Endothelial cell of umbilical vein (primary cell): ENCODE measurements around the gene EYS. TPM values are rescaled to one million over a fixed set of nuclear protein-coding genes. Genes with fewer than 3 reads are reported as not detected.

Experiments
- BruUV-seq: library from RNA; stranded (reverse); fragments of 400-500 nt; replicated peaks from 2 replicates; lab custom pipeline; 2021; lab: Mats Ljungman, UMichigan
- CTCF ChIA-PET: fragments of 300-600, 350-600 bp; sonication (Branson Sonifier 250); formaldehyde crosslinking; loops from one replicate; lab custom pipeline; 2021; ENCODE audit warnings: antibody characterized with exemption, inconsistent platforms; lab: Charles Lee
- POLR2A ChIA-PET: fragments of 300-600, 350-600 bp; sonication (Branson Sonifier 250); formaldehyde crosslinking; loops from one replicate; lab custom pipeline; 2021; ENCODE audit warnings: antibody characterized with exemption, inconsistent platforms; lab: Charles Lee
- DNase-seq: peaks from one replicate; pipeline ENCODE4 v3.0.0-alpha.2; 2011; ENCODE audit warnings: low read depth, low spot score
- FAIRE-seq: peaks from 2 replicates; lab custom pipeline; 2011; peaks lifted over from hg19 to GRCh38; lab: Jason Lieb, UNC
- H2AFZ ChIP-seq: 2 replicates; pipeline ENCODE4 v1.6.0; 2012; ENCODE audit warnings: low read depth, low read length, control low read depth, inconsistent platforms
- H3K27ac ChIP-seq: 2 replicates; pipeline ENCODE4 v1.5.1; 2011; ENCODE audit warnings: low read depth, mild to moderate bottlenecking, control low read depth, low read length, moderate library complexity; ENCODE audit not compliant: insufficient read depth
- H3K27me3 ChIP-seq, 2 experiments: 2 replicates each; pipeline versions ENCODE4 v1.6.0 to v1.6.1; 2011; ENCODE audit warnings: low read length in 2 of 2, mixed read lengths in 1 of 2; ENCODE audit not compliant: control insufficient read depth in 2 of 2, insufficient read depth in 2 of 2
- H3K36me3 ChIP-seq, 2 experiments: 2 replicates in 1 of 2; 3 replicates in 1 of 2; pipeline ENCODE4 v1.5.1; 2011; ENCODE audit warnings: low read length in 2 of 2, mild to moderate bottlenecking in 1 of 2, moderate library complexity in 1 of 2; ENCODE audit not compliant: control insufficient read depth in 2 of 2, insufficient read depth in 2 of 2; ENCODE audit errors: extremely low read depth in 1 of 2
- H3K4me1 ChIP-seq: 3 replicates; pipeline ENCODE4 v1.5.1; 2011; ENCODE audit warnings: mild to moderate bottlenecking, low read length; ENCODE audit not compliant: control insufficient read depth, insufficient read depth; ENCODE audit errors: extremely low read depth
- H3K4me2 ChIP-seq: 2 replicates; pipeline ENCODE4 v1.6.1; 2011; ENCODE audit warnings: low read length, control low read depth, mixed read lengths; ENCODE audit not compliant: insufficient read depth
- H3K4me3 ChIP-seq, 3 experiments: fragments of 200-600 bp in 1 of 3; sonication (generic), shearing (Covaris generic) in 1 of 3; replicated peaks in 1 of 3; 2 replicates each; pipeline ENCODE4 v1.5.1; 2011 to 2016; ENCODE audit warnings: control low read depth in 3 of 3, low read length in 3 of 3, mild to moderate bottlenecking in 2 of 3, inconsistent platforms in 1 of 3, low read depth in 1 of 3, moderate library complexity in 1 of 3; ENCODE audit not compliant: insufficient read depth in 1 of 3
- H3K79me2 ChIP-seq: 2 replicates; pipeline ENCODE4 v1.6.0; 2012; ENCODE audit warnings: low read length, inconsistent platforms; ENCODE audit not compliant: control insufficient read depth, insufficient read depth
- H3K9ac ChIP-seq: replicated peaks from 2 replicates; pipeline ENCODE3; 2011; ENCODE audit warnings: low read length, control low read depth; ENCODE audit not compliant: insufficient read depth; ENCODE audit errors: extremely low read depth
- H3K9me1 ChIP-seq: replicated peaks from 3 replicates; pipeline ENCODE4 v1.6.0; 2011; ENCODE audit warnings: mild to moderate bottlenecking, low read length; ENCODE audit not compliant: control insufficient read depth, insufficient read depth; ENCODE audit errors: extremely low read depth
- H3K9me3 ChIP-seq: replicated peaks from 2 replicates; pipeline ENCODE4 v1.5.1; 2012; ENCODE audit warnings: low read length, inconsistent platforms; ENCODE audit not compliant: control insufficient read depth, insufficient read depth
- H4K20me1 ChIP-seq: replicated peaks from 2 replicates; pipeline ENCODE3; 2011; ENCODE audit warnings: mild to moderate bottlenecking, low read length; ENCODE audit not compliant: control insufficient read depth, insufficient read depth; ENCODE audit errors: extremely low read depth
- EZH2 ChIP-seq: IDR thresholded peaks from 2 replicates; pipeline ENCODE4 v1.6.1; 2012; ENCODE audit warnings: borderline replicate concordance, low read depth, mild to moderate bottlenecking, moderate library complexity, low read length, inconsistent platforms; ENCODE audit not compliant: severe bottlenecking
- FOS ChIP-seq: IDR thresholded peaks from 2 replicates; pipeline ENCODE4 v1.6.1; 2011; ENCODE audit warnings: mild to moderate bottlenecking, low read length, moderate library complexity, borderline replicate concordance; ENCODE audit not compliant: insufficient read depth
- GATA2 ChIP-seq: IDR thresholded peaks from 2 replicates; pipeline ENCODE4 v1.7.0; 2011; ENCODE audit warnings: low read depth, mild to moderate bottlenecking, moderate library complexity, mixed read lengths, low read length; ENCODE audit not compliant: insufficient read length, insufficient read depth
- JUN ChIP-seq: IDR thresholded peaks from 2 replicates; pipeline ENCODE4 v1.6.1; 2011; ENCODE audit warnings: borderline replicate concordance, low read depth; ENCODE audit not compliant: insufficient read length, insufficient read depth
- MYC ChIP-seq: IDR thresholded peaks from one replicate; pipeline ENCODE4 v1.6.1; 2011; ENCODE audit warnings: mild to moderate bottlenecking, low read depth, low read length
- POLR2A ChIP-seq: IDR thresholded peaks from 2 replicates; pipeline ENCODE4 v1.6.1; 2012; ENCODE audit warnings: low read depth, mild to moderate bottlenecking, control low read depth, low read length
- POLR2AphosphoS5 ChIP-seq: IDR thresholded peaks from 2 replicates; pipeline ENCODE4 v1.6.1; 2012; ENCODE audit warnings: low read depth, mild to moderate bottlenecking, control low read depth, low read length, moderate library complexity; ENCODE audit not compliant: insufficient read depth
- dilution Hi-C: fragments of 300-500 bp; cut with MboI; formaldehyde crosslinking; loops from one replicate; pipeline ENCODE4 v1.15.0; 2019; ENCODE audit warnings: low sequenced_read_pairs; ENCODE audit not compliant: extremely low pct_ligation_motif_present
- intact Hi-C: fragments of 100-400 bp; cut with micrococcal nuclease; formaldehyde crosslinking; loops from one replicate; pipeline ENCODE4 v1.10.0; 2022
- polyA plus RNA-seq, 4 experiments: library from polyadenylated mRNA; depleted of rRNA in 3 of 4; stranded (reverse) in 3 of 4; unstranded in 1 of 4; fragments of >200 nt; gene quantifications; 2 replicates each; pipeline versions ENCODE4 v1.2.1 to v1.2.3, GENCODE V29; 2011 to 2012; ENCODE audit warnings: missing spikeins in 1 of 4
- total RNA-seq: library from RNA; stranded (reverse); gene quantifications from 2 replicates; pipeline ENCODE4 v1.2.3, GENCODE V29; 2021
- TF ChIP-seq, protein P1 (sequence below), 2 donors: IDR thresholded peaks; 1 replicate in 1 of 2; 2 replicates in 1 of 2; pipeline ENCODE4 v1.5.1; 2011; ENCODE audit warnings: low read length in 2 of 2, mild to moderate bottlenecking in 2 of 2, moderate library complexity in 2 of 2, control low read depth in 1 of 2, inconsistent platforms in 1 of 2, low read depth in 1 of 2; ENCODE audit not compliant: insufficient read depth in 1 of 2; ENCODE audit errors: extremely low read depth in 1 of 2
- TF ChIP-seq, protein P2 (sequence below): IDR thresholded peaks from 2 replicates; pipeline ENCODE4 v1.6.1; 2011; ENCODE audit not compliant: insufficient read depth, insufficient read length

EYS gene
- total and polyA plus RNA-seq, 2 donors (not counting 3 experiments of a cell fraction or from before 2014, with no cell fraction given), result 0.01 to 0.27 TPM

DNA sequence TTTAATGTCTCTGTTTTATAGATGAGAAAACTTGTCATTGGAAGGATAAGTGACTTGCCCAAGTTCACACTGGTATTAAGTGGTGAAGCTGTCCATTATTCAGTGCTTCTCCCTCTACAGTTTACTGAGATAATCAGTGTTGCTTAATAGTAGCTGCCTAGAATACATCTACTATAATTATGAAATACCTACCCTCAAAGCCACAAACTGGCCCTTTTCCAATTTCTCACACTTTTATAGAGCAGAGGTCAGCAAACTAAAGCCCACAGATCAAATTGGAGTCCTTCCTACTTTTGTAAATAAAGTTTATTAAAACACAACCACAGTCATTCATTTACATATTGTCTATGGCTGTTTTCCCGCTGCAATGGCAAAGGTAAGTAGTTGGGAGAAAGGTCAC lies 73.5 kb downstream of the EYS start:
- H3K9me3 ChIP-seq, result no peaks in the 10 kb centered on the region
- no peak for FAIRE-seq
- POLR2A ChIA-PET, result no interaction called here
- H3K4me1 ChIP-seq, result no peaks in the 10 kb centered on the region
- no peak overlapping the region for H3K9ac ChIP-seq
- no peaks in the 10 kb centered on the region for H4K20me1 ChIP-seq
- H3K4me3 ChIP-seq, result no peak overlapping the region
- no peaks in the 10 kb centered on the region for H3K36me3 ChIP-seq
- no TSS peak for BruUV-seq
- dilution Hi-C loops, result no loop called here
- H3K79me2 ChIP-seq, result no peaks in the 10 kb centered on the region
- CTCF ChIA-PET, result no interaction called here
- no peaks in the 10 kb centered on the region for H3K27me3 ChIP-seq
- H3K27ac ChIP-seq, result no peak overlapping the region
- DNase-seq, result no peak
- no peak overlapping the region for H3K4me2 ChIP-seq
- TF ChIP-seq GATA2 (no peak), MYC (no peak), POLR2AphosphoS5 (no peak), FOS (no peak), POLR2A (no peak), JUN (no peak), EZH2 (no peak)
- TF ChIP-seq, protein P1, sequence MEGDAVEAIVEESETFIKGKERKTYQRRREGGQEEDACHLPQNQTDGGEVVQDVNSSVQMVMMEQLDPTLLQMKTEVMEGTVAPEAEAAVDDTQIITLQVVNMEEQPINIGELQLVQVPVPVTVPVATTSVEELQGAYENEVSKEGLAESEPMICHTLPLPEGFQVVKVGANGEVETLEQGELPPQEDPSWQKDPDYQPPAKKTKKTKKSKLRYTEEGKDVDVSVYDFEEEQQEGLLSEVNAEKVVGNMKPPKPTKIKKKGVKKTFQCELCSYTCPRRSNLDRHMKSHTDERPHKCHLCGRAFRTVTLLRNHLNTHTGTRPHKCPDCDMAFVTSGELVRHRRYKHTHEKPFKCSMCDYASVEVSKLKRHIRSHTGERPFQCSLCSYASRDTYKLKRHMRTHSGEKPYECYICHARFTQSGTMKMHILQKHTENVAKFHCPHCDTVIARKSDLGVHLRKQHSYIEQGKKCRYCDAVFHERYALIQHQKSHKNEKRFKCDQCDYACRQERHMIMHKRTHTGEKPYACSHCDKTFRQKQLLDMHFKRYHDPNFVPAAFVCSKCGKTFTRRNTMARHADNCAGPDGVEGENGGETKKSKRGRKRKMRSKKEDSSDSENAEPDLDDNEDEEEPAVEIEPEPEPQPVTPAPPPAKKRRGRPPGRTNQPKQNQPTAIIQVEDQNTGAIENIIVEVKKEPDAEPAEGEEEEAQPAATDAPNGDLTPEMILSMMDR (IDR thresholded peaks at IDR 0.05; ENCODE audit: extremely low read depth in 1 of 2, insufficient read depth in 1 of 2, low read depth in 1 of 2, low read length in 2 of 2), result no peak
- TF ChIP-seq, protein P2, sequence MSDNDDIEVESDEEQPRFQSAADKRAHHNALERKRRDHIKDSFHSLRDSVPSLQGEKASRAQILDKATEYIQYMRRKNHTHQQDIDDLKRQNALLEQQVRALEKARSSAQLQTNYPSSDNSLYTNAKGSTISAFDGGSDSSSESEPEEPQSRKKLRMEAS, result no peak
- intact Hi-C loops, result no loop called here
- H3K9me1 ChIP-seq, result no peaks in the 10 kb centered on the region
- H2AFZ ChIP-seq, result no peak overlapping the region
